H1 (cell line): ENCODE results near the gene CDX2. TPM values are rescaled to one million over a fixed set of nuclear protein-coding genes. Genes with fewer than 3 reads are reported as not detected.

Source experiments
- CTCF ChIA-PET: fragments of 300-600 bp; sonication (Branson Sonifier 250); formaldehyde crosslinking; loops from one replicate; lab custom pipeline; 2021; ENCODE audit not compliant: partially characterized antibody; lab: Charles Lee
- POLR2A ChIA-PET: fragments of 300-600 bp; sonication (Branson Sonifier 250); formaldehyde crosslinking; loops from one replicate; lab custom pipeline; 2021; ENCODE audit warnings: inconsistent platforms; ENCODE audit not compliant: partially characterized antibody; lab: Charles Lee
- DNase-seq, 2 experiments: peaks; one replicate each; pipeline versions ENCODE4 v3.0.0 to v3.0.0-alpha.2; 2010 to 2022; ENCODE audit warnings: low spot score in 2 of 2, low read depth in 1 of 2, mixed read lengths in 1 of 2
- FAIRE-seq: peaks from 2 replicates; lab custom pipeline; 2011; peaks lifted over from hg19 to GRCh38; lab: Jason Lieb, UNC
- H2AFZ ChIP-seq: 2 replicates; pipeline ENCODE4 v1.8.1; 2012; ENCODE audit warnings: low read length, inconsistent platforms
- H2AK5ac ChIP-seq: 2 replicates; pipeline ENCODE4 v1.6.1; 2013; ENCODE audit warnings: low read depth, low read length
- H2BK120ac ChIP-seq: replicated peaks from 2 replicates; pipeline ENCODE3; 2013; ENCODE audit warnings: low read depth, low read length, inconsistent platforms
- H2BK12ac ChIP-seq: 2 replicates; pipeline ENCODE4 v1.6.1; 2013; ENCODE audit warnings: low read depth, low read length
- H2BK15ac ChIP-seq: 2 replicates; pipeline ENCODE4 v1.6.1; 2013; ENCODE audit warnings: low read length
- H2BK20ac ChIP-seq: 2 replicates; pipeline ENCODE4 v1.6.1; 2013; ENCODE audit warnings: low read length
- H2BK5ac ChIP-seq: 2 replicates; pipeline ENCODE4 v1.6.1; 2013; ENCODE audit warnings: low read depth, low read length
- H3K14ac ChIP-seq: 2 replicates; pipeline ENCODE4 v1.6.1; 2013; ENCODE audit warnings: inconsistent platforms; ENCODE audit not compliant: insufficient read length
- H3K18ac ChIP-seq: 2 replicates; pipeline ENCODE4 v1.6.1; 2013; ENCODE audit warnings: low read length; ENCODE audit errors: extremely low read depth
- H3K23ac ChIP-seq: 2 replicates; pipeline ENCODE4 v1.6.1; 2013; ENCODE audit warnings: inconsistent platforms; ENCODE audit not compliant: insufficient read length
- H3K23me2 ChIP-seq: 2 replicates; pipeline ENCODE4 v1.6.1; 2013; ENCODE audit warnings: low read depth, low read length
- H3K27ac ChIP-seq: 2 replicates; pipeline ENCODE4 v1.6.1; 2011; ENCODE audit warnings: low read depth, low read length, inconsistent platforms
- H3K27me3 ChIP-seq, 4 experiments: replicated peaks in 1 of 4; 1 replicate in 1 of 4; 2 replicates in 3 of 4; pipeline versions ENCODE4 v1.6.1 to v1.8.1; 2011 to 2013; ENCODE audit warnings: low read length in 3 of 4, mild to moderate bottlenecking in 3 of 4, inconsistent platforms in 2 of 4, mixed read lengths in 2 of 4, moderate library complexity in 1 of 4; ENCODE audit not compliant: control insufficient read depth in 3 of 4, insufficient read depth in 3 of 4; ENCODE audit errors: extremely low read depth in 1 of 4
- H3K36me3 ChIP-seq, 4 experiments: 2 replicates each; pipeline versions ENCODE4 v1.6.1 to v1.8.1; 2011 to 2013; ENCODE audit warnings: mild to moderate bottlenecking in 4 of 4, low read length in 3 of 4, moderate library complexity in 2 of 4, control low read depth in 1 of 4, inconsistent platforms in 1 of 4; ENCODE audit not compliant: insufficient read depth in 4 of 4, control insufficient read depth in 2 of 4
- H3K4ac ChIP-seq: replicated peaks from 2 replicates; pipeline ENCODE3; 2013; ENCODE audit warnings: low read length, low read depth, mixed read lengths, inconsistent platforms; ENCODE audit not compliant: insufficient read length
- H3K4me1 ChIP-seq, 4 experiments: replicated peaks in 1 of 4; 1 replicate in 1 of 4; 2 replicates in 3 of 4; pipeline versions ENCODE4 v1.6.1 to v1.8.1; 2011 to 2013; ENCODE audit warnings: low read length in 3 of 4, inconsistent platforms in 2 of 4, mixed read lengths in 1 of 4; ENCODE audit not compliant: insufficient read depth in 4 of 4, control insufficient read depth in 3 of 4
- H3K4me2 ChIP-seq, 2 experiments: 2 replicates each; pipeline versions ENCODE4 v1.6.1 to v1.8.1; 2011 to 2013; ENCODE audit warnings: low read depth in 2 of 2, low read length in 2 of 2, control low read depth in 1 of 2, inconsistent platforms in 1 of 2, mild to moderate bottlenecking in 1 of 2; ENCODE audit not compliant: insufficient read depth in 1 of 2
- H3K4me3 ChIP-seq, 4 experiments: fragments of 200-600, 300-600 bp in 1 of 4; sonication (generic), shearing (Covaris generic), sonication (Bioruptor Twin) in 1 of 4; 2 replicates each; pipeline versions ENCODE4 v1.5.1 to v1.8.1; 2011 to 2016; ENCODE audit warnings: low read length in 4 of 4, low read depth in 3 of 4, control low read depth in 2 of 4, inconsistent platforms in 2 of 4, mild to moderate bottlenecking in 2 of 4, mixed read lengths in 1 of 4, moderate library complexity in 1 of 4; ENCODE audit not compliant: insufficient read depth in 2 of 4; ENCODE audit errors: extremely low read depth in 1 of 4
- H3K56ac ChIP-seq: replicated peaks from 2 replicates; pipeline ENCODE3; 2013; ENCODE audit warnings: low read depth, mild to moderate bottlenecking, mixed read lengths, low read length, inconsistent platforms; ENCODE audit not compliant: insufficient read length
- H3K79me1 ChIP-seq: 2 replicates; pipeline ENCODE4 v1.6.1; 2013; ENCODE audit warnings: low read depth, low read length, control low read depth
- H3K79me2 ChIP-seq, 2 experiments: 2 replicates each; pipeline versions ENCODE4 v1.6.1 to v1.8.1; 2012 to 2013; ENCODE audit warnings: low read length in 2 of 2, mild to moderate bottlenecking in 2 of 2, inconsistent platforms in 1 of 2; ENCODE audit not compliant: insufficient read depth in 2 of 2, control insufficient read depth in 1 of 2
- H3K9ac ChIP-seq, 4 experiments: replicated peaks in 1 of 4; 1 replicate in 1 of 4; 2 replicates in 3 of 4; pipeline versions ENCODE4 v1.6.1 to v1.8.1; 2011 to 2013; ENCODE audit warnings: low read depth in 3 of 4, low read length in 3 of 4, control low read depth in 2 of 4, mild to moderate bottlenecking in 2 of 4, moderate library complexity in 2 of 4, inconsistent platforms in 1 of 4; ENCODE audit errors: extremely low read depth in 1 of 4
- H3K9me3 ChIP-seq, 2 experiments: 2 replicates each; pipeline versions ENCODE4 v1.6.1 to v1.8.1; 2012 to 2013; ENCODE audit warnings: mild to moderate bottlenecking in 2 of 2, moderate library complexity in 2 of 2, control low read depth in 1 of 2, inconsistent platforms in 1 of 2, low read depth in 1 of 2, low read length in 1 of 2, mixed read lengths in 1 of 2; ENCODE audit not compliant: insufficient read depth in 2 of 2
- H4K20me1 ChIP-seq, 2 experiments: replicated peaks in 1 of 2; 2 replicates each; pipeline versions ENCODE3 to v1.8.1; 2011 to 2013; ENCODE audit warnings: inconsistent platforms in 2 of 2, low read length in 2 of 2, mild to moderate bottlenecking in 1 of 2; ENCODE audit not compliant: insufficient read depth in 2 of 2, control insufficient read depth in 1 of 2
- H4K5ac ChIP-seq: 2 replicates; pipeline ENCODE4 v1.6.1; 2013; ENCODE audit warnings: low read length, low read depth, mixed read lengths, inconsistent platforms; ENCODE audit not compliant: insufficient read length
- H4K8ac ChIP-seq: 2 replicates; pipeline ENCODE4 v1.8.0; 2013; ENCODE audit warnings: mild to moderate bottlenecking, moderate library complexity, low read length, inconsistent platforms; ENCODE audit not compliant: insufficient read depth; ENCODE audit errors: extremely low read depth
- H4K91ac ChIP-seq: replicated peaks from 2 replicates; pipeline ENCODE3; 2013; ENCODE audit warnings: low read length, mixed read lengths, inconsistent platforms; ENCODE audit not compliant: insufficient read length
- BRCA1 ChIP-seq: IDR thresholded peaks from 2 replicates; pipeline ENCODE4 v1.6.1; 2012; ENCODE audit warnings: low read depth, low read length, improper control_type of control experiment
- CBX8 ChIP-seq: fragments of 300-800, 300-1000 bp; sonication (generic); IDR thresholded peaks from 2 replicates; pipeline ENCODE4 v1.7.1; 2016; ENCODE audit warnings: low read depth, low read length, borderline replicate concordance
- EZH2 ChIP-seq: fragments of 200-600 bp; sonication (generic); IDR thresholded peaks from 2 replicates; pipeline ENCODE4 v1.7.1; 2012; ENCODE audit warnings: low read depth, mild to moderate bottlenecking, moderate library complexity, low read length, inconsistent platforms; ENCODE audit not compliant: severe bottlenecking
- NRF1 ChIP-seq: IDR thresholded peaks from 2 replicates; pipeline ENCODE4 v1.6.1; 2011; ENCODE audit warnings: mild to moderate bottlenecking, low read depth, low read length, improper control_type of control experiment
- SP1 ChIP-seq: IDR thresholded peaks from 2 replicates; pipeline ENCODE4 v1.6.1; 2011; ENCODE audit warnings: low read depth, low read length
- SUZ12 ChIP-seq: fragments of 200-600 bp; sonication (generic); IDR thresholded peaks from 2 replicates; pipeline ENCODE4 v1.6.1; 2012; ENCODE audit warnings: mild to moderate bottlenecking, inconsistent platforms, low read length, moderate library complexity, mixed read lengths
- WGBS, 2 experiments: shearing (Covaris generic) in 1 of 2; methylation state at CpG; one replicate each; pipeline versions ENCODE4 v1.1.6 to v1.1.7; 2013 to 2015; ENCODE audit warnings: low lambda C conversion rate in 2 of 2, mixed read lengths in 2 of 2, inconsistent platforms in 1 of 2, low coverage in 1 of 2, missing lambda C conversion rate in 1 of 2; ENCODE audit not compliant: insufficient replicate concordance in 2 of 2, insufficient coverage in 1 of 2, insufficient read length in 1 of 2; ENCODE audit errors: extremely low coverage in 1 of 2, missing lambda C conversion rate in 1 of 2; 5-methylcytosine and 5-hydroxymethylcytosine counted together
- polyA plus RNA-seq, 7 experiments: library from polyadenylated mRNA; depleted of rRNA in 3 of 7; stranded (reverse) in 5 of 7; unstranded in 2 of 7; fragments of >200 nt in 5 of 7; fragments of 200-250 nt in 2 of 7; gene quantifications; 1 replicate in 5 of 7; 2 replicates in 1 of 7; 4 replicates in 1 of 7; pipeline versions ENCODE4 v1.2.1 to v1.2.3, GENCODE V29; 2011 to 2013; ENCODE audit warnings: missing spikeins in 2 of 7, mixed read lengths in 2 of 7
- total RNA-seq: library from RNA; stranded (reverse); fragmentation: NEBNext Ultra II Directional; extraction: Animal tissue kit (Norgen Biotek cat#: 25700); gene quantifications from 2 replicates; pipeline ENCODE4 v1.2.1, GENCODE V29; 2021

CDX2 gene
- total and polyA plus RNA-seq, 2 of the 8 experiments (the other 6 are each of a cell fraction or from before 2014, with no cell fraction given) = 0.09 TPM; not detected in 1

DNA sequence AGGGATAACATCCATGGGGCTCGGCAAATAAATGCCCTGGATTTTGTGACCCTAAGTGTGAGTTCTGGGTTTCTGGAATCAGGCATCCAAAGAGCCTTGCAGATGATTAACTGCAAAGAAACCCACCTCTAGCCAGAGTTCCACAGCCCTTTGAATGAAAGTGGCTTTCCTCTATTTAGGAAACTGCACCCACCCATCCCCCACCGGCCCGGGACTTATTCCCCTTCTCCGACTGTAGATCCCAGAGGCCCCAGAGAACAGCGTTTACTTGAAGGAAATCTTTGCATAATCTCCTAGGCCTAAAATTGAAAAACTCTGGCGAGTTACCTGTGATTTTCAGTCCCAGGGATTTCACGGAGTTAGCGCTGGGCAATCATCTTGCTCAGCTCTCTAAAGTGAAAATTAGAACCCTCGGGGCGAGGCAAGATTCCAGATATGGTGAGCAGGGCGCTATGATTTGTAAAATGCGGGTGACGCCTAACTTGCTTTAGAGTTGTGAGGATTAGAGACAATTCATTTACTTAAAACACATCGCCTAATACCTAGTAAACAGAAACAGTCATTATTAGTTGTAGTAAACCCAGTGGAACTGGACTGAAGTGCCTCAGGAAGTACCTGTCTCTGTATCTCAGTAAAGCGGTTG lies 10.0 kb upstream of the CDX2 start:
- Histone ChIP-seq H3K14ac (no peak overlapping the region), H2BK12ac (no peak overlapping the region), H3K4me3 (peak overlapping the region in 1 of 4 experiments; percentile 28; a peak in 1 of 8 replicates), H3K4me2 (peak overlapping the region; percentile 38 to 63; a peak in 3 of 4 replicates), H2AK5ac (no peak overlapping the region), H3K9me3 (no peaks in the 10 kb centered on the region), H3K36me3 (peaks cover 0 to 11% (median 0%) of the 10 kb centered on the region in 4 experiments; a peak in 1 of 8 replicates), H4K5ac (no peak overlapping the region), H3K79me2 (no peaks in the 10 kb centered on the region), H4K20me1 (peaks cover 17 to 46% of the 10 kb centered on the region in 2 experiments), H2BK120ac (no peak overlapping the region), H3K56ac (no peak overlapping the region), H3K23me2 (peaks cover 2% of the 10 kb centered on the region; the same call in 1 of the 2 replicates), H4K91ac (no peak overlapping the region), H3K23ac (no peak overlapping the region), H3K18ac (no peak overlapping the region), H2AFZ (no peak overlapping the region), H3K27ac (no peak overlapping the region), H4K8ac (no peak overlapping the region), H3K9ac (no peak overlapping the region), H2BK5ac (no peak overlapping the region), H3K79me1 (no peaks in the 10 kb centered on the region), H3K4ac (no peak overlapping the region), H3K27me3 (peaks cover 91 to 100% (median 99%) of the 10 kb centered on the region in 4 experiments), H2BK15ac (no peak overlapping the region), H2BK20ac (no peak overlapping the region), H3K4me1 (peaks cover 0 to 13% (median 5%) of the 10 kb centered on the region in 4 experiments; a peak in 5 of 7 replicates)
- ChIA-PET POLR2A (interaction anchor here (0.6 to 5.0 kb wide), 4 partner anchors 12 to 611 kb away, joined by 3 to 31 read pairs (median 4); partner anchors contain the start of gene CDX2), CTCF (interaction anchor here (1.6 to 20.5 kb wide), 6 partner anchors 11 to 182 kb away, joined by 5 to 283 read pairs (median 11); partner anchors contain the start of genes CDX2 and PDX1)
- FAIRE-seq = no peak
- no peak for DNase-seq
- TF ChIP-seq CBX8 = peak; percentile 58
- no peak for TF ChIP-seq BRCA1
- TF ChIP-seq SP1 = 0 out of 2 replicates have a peak, but pooled peaks have one; percentile 6
- TF ChIP-seq EZH2 = peak; percentile 54
- no peak for TF ChIP-seq NRF1
- TF ChIP-seq SUZ12 = peak; percentile 42
- 6% methylated on average over 15 of the region's 15 CpGs; no CpG with 5 or more reads in 1 of the 2 experiments for WGBS, 2 experiments
